Subcutaneous adipose tissue (tissue), 4 donors: ENCODE measurements around the gene CLN6. TPM values are rescaled to one million over a fixed set of nuclear protein-coding genes. Genes with fewer than 3 reads are reported as not detected.

Source experiments
- total RNA-seq, 4 donors: library from RNA; depleted of rRNA; stranded (reverse); fragments of >200 nt; gene quantifications; one replicate each; pipeline ENCODE4 v1.1.0, GENCODE V29; 2016
- TF ChIP-seq, protein P1 (sequence below): fragments of 450-650 bp; IDR thresholded peaks from one replicate; pipeline ENCODE4 v1.5.1; 2016; ENCODE audit warnings: low read depth, mild to moderate bottlenecking, control low read depth, antibody characterized with exemption, moderate library complexity

Gene CLN6
- total RNA-seq, 4 donors from 2014 or later, result 10.1 to 21.9 (median 17.2) TPM

DNA sequence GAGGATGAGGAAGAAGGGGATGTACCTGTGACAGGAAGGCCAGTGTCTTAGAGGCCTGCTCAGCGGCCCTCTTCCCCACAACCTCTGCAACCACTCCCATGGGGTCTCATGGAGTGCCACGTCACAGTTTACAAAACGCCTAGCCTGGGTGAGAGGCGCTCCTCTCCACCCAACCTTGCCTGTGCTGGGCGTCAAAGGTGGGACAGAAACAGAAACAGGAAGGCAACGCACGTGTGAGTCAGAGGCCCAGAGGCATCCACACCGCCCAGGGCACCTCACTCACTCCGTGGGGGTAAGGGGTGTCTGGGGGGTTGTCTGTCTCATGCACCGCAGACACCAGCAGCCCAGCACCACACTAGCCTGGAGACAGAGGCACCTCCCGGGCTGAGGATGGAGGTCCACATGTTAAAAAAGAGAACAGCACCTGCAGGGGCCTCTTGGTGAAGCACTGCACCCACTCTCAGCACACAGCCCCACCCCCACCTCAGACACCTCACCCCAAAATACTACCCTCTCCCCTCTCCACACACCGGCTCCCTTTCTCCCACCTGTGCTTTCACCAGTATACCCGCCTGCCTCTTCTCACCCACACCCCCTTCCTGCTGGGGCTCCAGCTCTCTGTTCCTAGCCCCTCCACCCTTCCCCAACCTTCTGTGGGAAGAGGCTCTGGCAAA, 19.7 kb downstream of the CLN6 start:
- TF ChIP-seq, protein P1, sequence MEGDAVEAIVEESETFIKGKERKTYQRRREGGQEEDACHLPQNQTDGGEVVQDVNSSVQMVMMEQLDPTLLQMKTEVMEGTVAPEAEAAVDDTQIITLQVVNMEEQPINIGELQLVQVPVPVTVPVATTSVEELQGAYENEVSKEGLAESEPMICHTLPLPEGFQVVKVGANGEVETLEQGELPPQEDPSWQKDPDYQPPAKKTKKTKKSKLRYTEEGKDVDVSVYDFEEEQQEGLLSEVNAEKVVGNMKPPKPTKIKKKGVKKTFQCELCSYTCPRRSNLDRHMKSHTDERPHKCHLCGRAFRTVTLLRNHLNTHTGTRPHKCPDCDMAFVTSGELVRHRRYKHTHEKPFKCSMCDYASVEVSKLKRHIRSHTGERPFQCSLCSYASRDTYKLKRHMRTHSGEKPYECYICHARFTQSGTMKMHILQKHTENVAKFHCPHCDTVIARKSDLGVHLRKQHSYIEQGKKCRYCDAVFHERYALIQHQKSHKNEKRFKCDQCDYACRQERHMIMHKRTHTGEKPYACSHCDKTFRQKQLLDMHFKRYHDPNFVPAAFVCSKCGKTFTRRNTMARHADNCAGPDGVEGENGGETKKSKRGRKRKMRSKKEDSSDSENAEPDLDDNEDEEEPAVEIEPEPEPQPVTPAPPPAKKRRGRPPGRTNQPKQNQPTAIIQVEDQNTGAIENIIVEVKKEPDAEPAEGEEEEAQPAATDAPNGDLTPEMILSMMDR, result no peak

- TF ChIP-seq, protein P1, result no peak
These were observed 20.3 kb downstream of the CLN6 start for GRCh38 chr15:68209272-68209671.

DNA sequence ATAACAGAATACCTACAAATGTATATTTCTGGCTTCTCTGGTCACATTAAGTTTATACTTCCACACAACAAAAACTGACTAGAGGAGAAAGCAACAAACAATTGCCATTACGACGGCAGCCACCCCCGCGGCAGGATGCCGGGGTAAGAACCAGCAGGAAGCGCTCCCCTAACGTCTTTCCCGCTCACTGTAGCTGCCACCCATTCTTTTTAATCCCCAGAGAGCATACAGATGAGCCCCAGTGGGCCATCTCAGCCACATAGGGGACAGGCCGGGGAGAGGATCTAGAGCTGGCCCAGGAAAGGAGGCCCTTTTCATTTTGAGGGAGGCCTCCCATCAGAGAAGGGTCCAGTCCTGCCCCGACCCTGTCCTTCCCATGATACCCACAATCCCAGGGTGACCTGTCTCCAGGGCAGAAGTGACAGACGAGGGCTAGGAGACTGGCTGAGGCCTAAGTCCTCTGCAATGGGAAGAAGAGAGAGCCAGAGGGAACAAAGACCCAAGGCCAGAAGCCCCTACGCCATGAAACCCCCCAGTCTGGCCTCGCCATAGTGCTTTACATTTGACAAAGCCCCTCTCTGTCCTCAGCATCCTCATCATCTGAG, 20.8 kb downstream of the CLN6 start:
- TF ChIP-seq, protein P1, result no peak

- TF ChIP-seq, protein P1, result no peak
These were observed 21.4 kb downstream of the CLN6 start for GRCh38 chr15:68208136-68208535.

DNA sequence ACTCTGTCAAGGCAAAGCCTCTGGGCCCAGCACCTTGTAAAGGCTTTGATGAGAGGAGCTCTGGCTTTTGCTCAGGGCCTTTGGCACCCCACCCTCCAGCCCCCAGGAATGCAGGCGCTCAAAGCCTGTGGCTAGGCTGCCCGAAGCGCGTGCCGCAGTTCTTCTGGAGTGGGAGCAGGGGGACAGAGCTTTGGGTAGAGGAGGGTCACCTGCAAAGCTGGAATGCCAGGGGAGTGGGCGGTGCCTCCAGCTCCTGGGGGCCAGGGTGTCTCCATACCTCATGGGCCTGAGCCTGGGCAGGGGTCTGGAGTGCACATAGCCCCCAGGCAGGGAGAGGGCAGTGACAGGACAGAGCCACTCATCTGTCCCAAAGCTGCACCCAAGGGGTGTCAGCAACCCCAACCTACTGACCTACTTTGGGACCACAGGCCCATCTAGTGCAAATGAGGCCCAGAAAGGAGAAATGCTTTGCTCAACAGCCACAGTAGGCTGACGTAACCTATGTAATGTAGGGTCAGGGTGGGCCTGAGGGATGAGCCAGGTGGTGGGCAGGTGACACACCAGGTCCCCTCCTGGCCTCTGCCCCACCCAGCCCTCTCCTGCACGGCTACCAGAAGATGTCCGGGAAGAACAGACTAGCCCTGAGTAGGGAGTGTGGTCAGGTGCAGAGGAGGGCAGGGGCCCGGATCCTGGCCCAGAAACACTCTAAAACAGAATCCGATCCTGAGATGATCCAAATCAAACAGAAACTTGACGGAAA, 22.2 kb downstream of the CLN6 start:
- TF ChIP-seq, protein P1, result no peak

- TF ChIP-seq, protein P1, result no peak
These were observed 22.8 kb downstream of the CLN6 start for GRCh38 chr15:68206711-68207151.

- TF ChIP-seq, protein P1, result no peak
These were observed 23.5 kb downstream of the CLN6 start for GRCh38 chr15:68205954-68206539.
